Measurements from ENCODE around the gene EXOC3L2. TPM values are rescaled to one million over a fixed set of nuclear protein-coding genes. Genes with fewer than 3 reads are reported as not detected.

Gene EXOC3L2
- total RNA-seq, 2 experiments from 2014 or later, result not detected

GRCh38 chr19:45283443-45284033 is 38.3 kb upstream of the EXOC3L2 start:
- ChIA-PET CTCF (no interaction called here), POLR2A (no interaction called here)
- no peaks in the 10 kb centered on the region for H3K27me3 Mint-ChIP-seq
- peaks cover 4% of the 10 kb centered on the region for H3K9me3 Mint-ChIP-seq
- no peak overlapping the region for H3K27ac Mint-ChIP-seq
- H3K36me3 Mint-ChIP-seq (ENCODE audit: low read depth), result peaks cover 29% of the 10 kb centered on the region
- no peaks in the 10 kb centered on the region for H3K4me1 Mint-ChIP-seq (ENCODE audit: low read depth)
- TF ChIP-seq CTCF (IDR thresholded peaks at IDR 0.05), result no peak
- intact Hi-C loops (cut with micrococcal nuclease), result no loop called here
- DNase-seq (no peak), ATAC-seq (no peak)
- H3K4me3 Mint-ChIP-seq, result no peak overlapping the region

DNA sequence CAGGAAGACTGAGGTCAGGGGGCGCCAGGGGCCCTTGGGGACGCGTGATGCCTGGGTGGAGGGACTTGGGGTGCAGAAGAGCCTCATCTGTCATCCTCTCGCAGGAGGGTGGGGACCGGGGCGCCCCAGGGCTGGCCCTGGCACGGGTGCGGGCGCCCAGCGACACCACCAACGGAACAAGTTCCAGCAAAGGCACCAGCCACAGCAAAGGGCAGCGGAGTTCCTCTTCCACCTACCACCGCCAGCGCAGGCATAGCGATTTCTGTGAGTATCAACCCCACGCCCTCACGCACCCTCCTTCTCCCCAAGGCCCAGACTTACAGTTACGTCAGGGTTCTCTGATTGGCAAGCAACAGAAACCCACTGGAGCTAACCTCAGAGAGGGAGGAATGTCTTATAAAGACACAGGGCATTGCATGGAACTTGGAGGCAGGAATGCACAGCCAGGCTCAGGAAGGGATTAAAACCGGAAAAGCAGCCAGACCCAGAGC is 35.3 kb upstream of the EXOC3L2 start:
- no peaks in the 10 kb centered on the region for H3K4me1 Mint-ChIP-seq (ENCODE audit: low read depth)
- intact Hi-C loops (cut with micrococcal nuclease), result no loop called here
- peaks cover 4% of the 10 kb centered on the region for H3K9me3 Mint-ChIP-seq
- ATAC-seq, result no peak
- no peak for TF ChIP-seq CTCF (IDR thresholded peaks at IDR 0.05)
- no peak overlapping the region for H3K4me3 Mint-ChIP-seq
- H3K27ac Mint-ChIP-seq, result no peak overlapping the region
- H3K36me3 Mint-ChIP-seq (ENCODE audit: low read depth), result peaks cover 19% of the 10 kb centered on the region
- H3K27me3 Mint-ChIP-seq, result no peaks in the 10 kb centered on the region
- DNase-seq, result no peak
- CTCF ChIA-PET, result no interaction called here
- POLR2A ChIA-PET, result no interaction called here

DNA sequence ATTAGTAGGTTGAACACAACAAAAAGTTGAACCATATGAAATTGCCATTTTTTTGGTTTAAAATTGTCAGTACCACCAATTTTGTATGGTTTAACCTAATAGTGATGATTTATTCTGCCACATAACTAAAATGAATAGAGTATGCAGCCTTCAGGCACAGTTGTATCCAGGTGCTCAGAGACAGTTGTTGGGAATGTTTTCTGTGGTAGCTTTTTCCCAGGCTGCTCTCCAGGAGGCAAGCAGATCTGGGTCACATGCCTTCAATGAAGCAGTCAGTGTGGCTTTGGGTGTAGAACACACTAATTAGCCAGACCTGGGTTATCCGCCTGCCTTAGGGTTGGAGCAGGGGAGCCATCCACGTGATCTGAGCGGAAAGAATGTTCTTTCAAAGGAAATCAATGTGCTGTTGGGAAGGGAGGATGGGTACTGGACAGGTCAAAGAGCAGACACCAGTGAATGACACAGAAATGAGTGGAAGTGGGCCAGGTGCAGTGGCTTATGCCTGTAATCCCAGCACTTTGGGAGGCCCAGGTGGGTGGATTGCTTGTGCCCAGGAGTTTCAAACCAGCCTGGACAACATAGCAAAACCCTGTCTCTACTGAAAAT is 34.5 kb upstream of the EXOC3L2 start:
- peaks cover 16% of the 10 kb centered on the region for H3K36me3 Mint-ChIP-seq (ENCODE audit: low read depth)
- no peak for ATAC-seq
- ChIA-PET CTCF (no interaction called here), POLR2A (no interaction called here)
- no peak for DNase-seq
- H3K4me3 Mint-ChIP-seq, result no peak overlapping the region
- intact Hi-C loops (cut with micrococcal nuclease), result no loop called here
- TF ChIP-seq CTCF (IDR thresholded peaks at IDR 0.05), result no peak
- H3K27me3 Mint-ChIP-seq, result no peaks in the 10 kb centered on the region
- no peak overlapping the region for H3K27ac Mint-ChIP-seq
- no peaks in the 10 kb centered on the region for H3K4me1 Mint-ChIP-seq (ENCODE audit: low read depth)
- H3K9me3 Mint-ChIP-seq, result peaks cover 4% of the 10 kb centered on the region

DNA sequence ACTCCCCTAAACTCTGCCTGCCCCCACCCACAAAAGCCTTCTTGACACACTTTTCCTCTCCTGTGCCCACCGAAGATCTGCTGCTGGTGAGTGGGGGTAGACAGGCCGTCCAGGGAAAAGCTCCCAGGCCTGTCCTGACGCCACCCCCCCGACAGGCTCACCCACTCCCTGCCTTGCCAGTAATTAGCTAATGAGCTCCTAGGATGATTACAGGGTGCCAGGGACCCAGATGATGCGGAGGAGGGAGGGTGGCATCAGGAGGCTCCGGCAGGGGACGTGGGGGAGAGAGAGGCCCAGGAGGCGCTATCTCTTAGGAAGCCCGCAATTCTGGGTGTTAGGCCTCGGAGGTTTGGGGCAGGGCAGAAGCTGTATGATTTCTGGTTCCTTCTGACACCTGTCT is 32.9 kb upstream of the EXOC3L2 start:
- intact Hi-C loops (cut with micrococcal nuclease), result no loop called here
- Mint-ChIP-seq H3K4me3 (no peak overlapping the region), H3K9me3 (no peaks in the 10 kb centered on the region), H3K27me3 (no peaks in the 10 kb centered on the region), H3K27ac (no peak overlapping the region), H3K4me1 (ENCODE audit: low read depth) (no peaks in the 10 kb centered on the region), H3K36me3 (ENCODE audit: low read depth) (peaks cover 15% of the 10 kb centered on the region)
- TF ChIP-seq CTCF (IDR thresholded peaks at IDR 0.05), result no peak
- ChIA-PET POLR2A (no interaction called here), CTCF (no interaction called here)
- ATAC-seq (no peak), DNase-seq (no peak)

- no peak overlapping the region for H3K4me3 Mint-ChIP-seq
- no peak overlapping the region for H3K27ac Mint-ChIP-seq
- intact Hi-C loops (cut with micrococcal nuclease), result no loop called here
- ATAC-seq (no peak), DNase-seq (no peak)
- ChIA-PET POLR2A (no interaction called here), CTCF (no interaction called here)
- H3K27me3 Mint-ChIP-seq, result no peaks in the 10 kb centered on the region
- TF ChIP-seq CTCF (IDR thresholded peaks at IDR 0.05), result no peak
- no peaks in the 10 kb centered on the region for H3K9me3 Mint-ChIP-seq
- peaks cover 13% of the 10 kb centered on the region for H3K36me3 Mint-ChIP-seq (ENCODE audit: low read depth)
- no peaks in the 10 kb centered on the region for H3K4me1 Mint-ChIP-seq (ENCODE audit: low read depth)
Observed at GRCh38 chr19:45276284-45276687, 31.1 kb upstream of the EXOC3L2 start.
